ENCODE results near the gene ANXA1. TPM values are rescaled to one million over a fixed set of nuclear protein-coding genes. Genes with fewer than 3 reads are reported as not detected.

Gene ANXA1
- total and polyA plus RNA-seq, 10 of the 15 experiments (the other 5 are each of a cell fraction or from before 2014, with no cell fraction given), result 6.6 to 30.1 (median 12.6) TPM

GRCh38 chr9:73121375-73121935, 30.2 kb upstream of the ANXA1 start:
- Histone ChIP-seq H3K79me2 (ENCODE audit: control insufficient read depth, insufficient read depth, low read length) (no peaks in the 10 kb centered on the region), H3K4me2 (ENCODE audit: control insufficient read depth, insufficient read depth) (no peak overlapping the region), H3K4me3 (no peak overlapping the region), H2AFZ (ENCODE audit: control insufficient read depth, low read depth, low read length) (no peak overlapping the region), H3K27ac (ENCODE audit: control insufficient read depth, insufficient read depth) (no peak overlapping the region), H3K9me3 (replicated peaks; ENCODE audit: control insufficient read depth, insufficient read depth, low read length) (no peaks in the 10 kb centered on the region), H3K36me3 (ENCODE audit: control insufficient read depth in 2 of 2, insufficient read depth in 2 of 2, low read length in 1 of 2) (no peaks in the 10 kb centered on the region), H3K4me1 (ENCODE audit: control insufficient read depth, insufficient read depth, low read length) (no peaks in the 10 kb centered on the region), H4K20me1 (ENCODE audit: control insufficient read depth, insufficient read depth) (no peaks in the 10 kb centered on the region), H3K9ac (ENCODE audit: control insufficient read depth, insufficient read depth, low read length) (no peak overlapping the region), H3K27me3 (replicated peaks in 1 of 2; ENCODE audit: control insufficient read depth in 2 of 2, insufficient read depth in 2 of 2, low read length in 1 of 2) (no peaks in the 10 kb centered on the region)
- in situ Hi-C loops (cut with MboI) (no loop called here), intact Hi-C loops (cut with micrococcal nuclease; ENCODE audit: unreplicated experiment) (no loop called here)
- ChIA-PET CTCF (interaction anchor here (1.2 kb wide), 1 partner anchor 14 kb away, joined by 5 read pairs; no protein-coding TSS in a partner anchor), SMC1A (ENCODE audit: uncharacterized antibody, unreplicated experiment) (interaction anchor here (1.0 to 2.7 kb wide), 3 partner anchors 11 to 58 kb away, joined by 3 to 7 read pairs (median 5); no protein-coding TSS in a partner anchor), POLR2A (no interaction called here), RAD21 (ENCODE audit: unreplicated experiment) (no interaction called here)
- TF ChIP-seq POU2F2 (IDR thresholded peaks at IDR 0.05; ENCODE audit: borderline replicate concordance, low read depth, low read length), result no peak
- no peak for TF ChIP-seq JUNB (IDR thresholded peaks at IDR 0.05)
- TF ChIP-seq CBX3 (IDR thresholded peaks at IDR 0.05; ENCODE audit: borderline replicate concordance, low read depth), result no peak
- no peak for TF ChIP-seq BMI1 (IDR thresholded peaks at IDR 0.05; ENCODE audit: borderline replicate concordance)
- no peak for TF ChIP-seq ASH2L (IDR thresholded peaks at IDR 0.05; ENCODE audit: borderline replicate concordance, low read depth)
- TF ChIP-seq HCFC1 (IDR thresholded peaks at IDR 0.05; ENCODE audit: low read length), result no peak
- no peak for TF ChIP-seq BACH1 (IDR thresholded peaks at IDR 0.05; ENCODE audit: borderline replicate concordance)
- TF ChIP-seq LARP7 (IDR thresholded peaks at IDR 0.05), result no peak
- no peak for TF ChIP-seq HDAC2 (IDR thresholded peaks at IDR 0.05)
- TF ChIP-seq BCL3 (IDR thresholded peaks at IDR 0.05; ENCODE audit: borderline replicate concordance, insufficient read depth, low read depth, low read length, poor library complexity, severe bottlenecking), result no peak
- no peak for FAIRE-seq
- WGBS (ENCODE audit: insufficient coverage, insufficient replicate concordance, low lambda C conversion rate, missing lambda C conversion rate), result 67% methylated on average over 1 of the region's 1 CpG
- no peak for ATAC-seq
- BruUV-seq (replicated peaks), result no TSS peak
- no peak for DNase-seq (ENCODE audit: low read depth, low spot score)

Data from GM12878 (cell line).